ENCODE measurements around the gene ADRM1. TPM values are rescaled to one million over a fixed set of nuclear protein-coding genes. Genes with fewer than 3 reads are reported as not detected.

Gene ADRM1
- total and polyA plus RNA-seq, 5 donors from 2014 or later: 67.9 to 117 (median 101) TPM

DNA sequence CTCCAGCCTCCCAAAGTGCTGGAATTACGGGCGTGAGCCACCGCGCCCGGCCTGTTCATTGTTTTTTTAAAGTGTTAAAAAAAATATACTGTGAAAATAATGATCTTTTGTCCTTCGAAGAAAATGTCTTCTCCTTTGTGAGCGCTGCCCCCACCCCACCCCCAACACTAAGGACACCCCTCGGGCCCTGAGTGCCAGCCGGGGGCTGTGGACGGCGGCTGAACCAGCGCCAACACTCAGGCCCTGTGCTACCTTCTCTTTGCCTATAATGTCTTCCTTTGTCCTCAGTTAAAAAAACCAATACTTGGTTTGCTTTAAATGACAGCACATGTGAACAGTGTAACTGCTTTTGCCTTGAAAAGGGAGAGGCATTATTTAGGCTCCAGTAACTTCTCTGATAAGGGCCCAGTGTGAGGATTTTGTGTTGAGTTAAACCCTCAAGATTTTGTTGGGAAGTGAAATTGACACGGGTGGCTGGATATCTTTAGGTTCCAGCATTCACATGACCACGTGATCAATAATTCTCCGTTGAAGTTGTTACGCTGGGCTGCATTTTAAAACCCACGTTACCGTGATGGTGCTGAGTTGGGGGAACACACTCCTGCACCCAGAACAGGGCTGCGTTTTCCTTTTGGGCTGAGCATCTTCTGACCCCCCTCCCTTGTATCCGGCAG is 9.5 kb upstream of the ADRM1 start:
- H3K27ac Mint-ChIP-seq: no peak overlapping the region
- Histone ChIP-seq H3K27ac (ENCODE audit: insufficient read depth, low read length, poor library complexity, severe bottlenecking) (no peak overlapping the region), H3K4me1 (ENCODE audit: control insufficient read depth, insufficient read depth, low read length, poor library complexity, severe bottlenecking) (no peaks in the 10 kb centered on the region), H3K9me3 (ENCODE audit: control insufficient read depth in 2 of 2, low read length in 2 of 2) (no peaks in the 10 kb centered on the region), H3K27me3 (ENCODE audit: control insufficient read depth, insufficient read depth, low read length) (no peaks in the 10 kb centered on the region), H3K36me3 (ENCODE audit: control insufficient read depth, insufficient read depth, low read length) (peaks cover 44% of the 10 kb centered on the region), H3K4me3 (ENCODE audit: low read depth, low read length) (no peak overlapping the region)
- peaks cover 22% of the 10 kb centered on the region for H3K36me3 Mint-ChIP-seq
- peak overlapping the region in 1 of 4 donors; percentile 47 for H3K4me3 Mint-ChIP-seq
- DNase-seq (no peak), ATAC-seq (ENCODE audit: low read depth in 2 of 2) (no peak)
- H3K9me3 Mint-ChIP-seq: peaks cover 0 to 1% (median 0%) of the 10 kb centered on the region in 7 donors
- H3K27me3 Mint-ChIP-seq: no peaks in the 10 kb centered on the region
- H3K4me1 Mint-ChIP-seq: peaks cover 0 to 3% (median 1%) of the 10 kb centered on the region in 4 donors

- Histone ChIP-seq H3K36me3 (ENCODE audit: control insufficient read depth, insufficient read depth, low read length) (peaks cover 42% of the 10 kb centered on the region), H3K4me1 (ENCODE audit: control insufficient read depth, insufficient read depth, low read length, poor library complexity, severe bottlenecking) (no peaks in the 10 kb centered on the region), H3K27ac (ENCODE audit: insufficient read depth, low read length, poor library complexity, severe bottlenecking) (no peak overlapping the region), H3K27me3 (ENCODE audit: control insufficient read depth, insufficient read depth, low read length) (no peaks in the 10 kb centered on the region), H3K4me3 (ENCODE audit: low read depth, low read length) (no peak overlapping the region), H3K9me3 (ENCODE audit: control insufficient read depth in 2 of 2, low read length in 2 of 2) (no peaks in the 10 kb centered on the region)
- ATAC-seq (ENCODE audit: low read depth in 2 of 2) (no peak), DNase-seq (no peak)
- no peaks in the 10 kb centered on the region for H3K27me3 Mint-ChIP-seq
- H3K4me1 Mint-ChIP-seq: peaks cover 0 to 3% (median 1%) of the 10 kb centered on the region in 4 donors
- H3K36me3 Mint-ChIP-seq: peaks cover 17% of the 10 kb centered on the region
- H3K9me3 Mint-ChIP-seq: no peaks in the 10 kb centered on the region
- peak overlapping the region in 1 of 4 donors; percentile 28 for H3K4me3 Mint-ChIP-seq
- H3K27ac Mint-ChIP-seq: no peak overlapping the region
Observed at GRCh38 chr20:62293946-62294345, 8.9 kb upstream of the ADRM1 start.

DNA sequence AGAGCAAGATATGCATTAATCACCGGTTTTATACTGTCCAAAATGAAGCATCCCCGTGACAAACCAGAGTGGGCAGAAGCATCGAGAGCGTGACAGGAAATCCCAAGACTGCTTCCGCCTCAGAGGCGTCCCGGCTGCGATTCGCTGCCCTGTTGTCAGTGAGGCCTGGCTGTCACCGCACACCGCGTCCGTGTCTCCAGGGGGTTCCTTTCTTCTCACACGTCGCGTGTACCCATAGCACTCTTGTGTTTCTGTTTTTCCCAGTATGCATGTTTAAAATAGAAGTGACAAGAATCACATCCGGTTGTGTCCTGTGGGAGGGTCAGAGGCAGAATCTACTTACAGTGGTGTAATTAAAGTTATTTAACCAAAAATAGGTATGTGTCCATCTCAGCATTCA is 8.3 kb upstream of the ADRM1 start:
- H3K27ac ChIP-seq (ENCODE audit: insufficient read depth, low read length, poor library complexity, severe bottlenecking): no peak overlapping the region
- Mint-ChIP-seq H3K4me1 (peaks cover 0 to 3% (median 1%) of the 10 kb centered on the region in 4 donors), H3K27ac (no peak overlapping the region)

GRCh38 chr20:62296724-62297448 is 5.9 kb upstream of the ADRM1 start:
- no peak overlapping the region for H3K27ac Mint-ChIP-seq
- H3K36me3 Mint-ChIP-seq: peaks cover 13% of the 10 kb centered on the region
- no peak for ATAC-seq (ENCODE audit: low read depth in 2 of 2)
- no peak overlapping the region for H3K4me3 ChIP-seq (ENCODE audit: low read depth, low read length)
- H3K27ac ChIP-seq (ENCODE audit: insufficient read depth, low read length, poor library complexity, severe bottlenecking): no peak overlapping the region
- H3K9me3 ChIP-seq (ENCODE audit: control insufficient read depth in 2 of 2, low read length in 2 of 2): no peaks in the 10 kb centered on the region
- H3K4me3 Mint-ChIP-seq: no peak overlapping the region
- peaks cover under 1% of the 10 kb centered on the region for H3K4me1 ChIP-seq (ENCODE audit: control insufficient read depth, insufficient read depth, low read length, poor library complexity, severe bottlenecking)
- H3K9me3 Mint-ChIP-seq: no peaks in the 10 kb centered on the region
- peaks cover 4 to 12% (median 6%) of the 10 kb centered on the region in 4 donors for H3K4me1 Mint-ChIP-seq
- H3K27me3 Mint-ChIP-seq: no peaks in the 10 kb centered on the region
- peaks cover 31% of the 10 kb centered on the region for H3K36me3 ChIP-seq (ENCODE audit: control insufficient read depth, insufficient read depth, low read length)
- DNase-seq: no peak
- H3K27me3 ChIP-seq (ENCODE audit: control insufficient read depth, insufficient read depth, low read length): no peaks in the 10 kb centered on the region

More for the DNA sequence above, 8.3 kb upstream of the ADRM1 start:
- H3K36me3 Mint-ChIP-seq: peaks cover 16% of the 10 kb centered on the region
- H3K4me1 ChIP-seq (ENCODE audit: control insufficient read depth, insufficient read depth, low read length, poor library complexity, severe bottlenecking): no peaks in the 10 kb centered on the region
- ATAC-seq (ENCODE audit: low read depth in 2 of 2) (no peak), DNase-seq (no peak)
- H3K27me3 Mint-ChIP-seq: no peaks in the 10 kb centered on the region
- H3K4me3 ChIP-seq (ENCODE audit: low read depth, low read length): no peak overlapping the region
- no peaks in the 10 kb centered on the region for H3K9me3 Mint-ChIP-seq
- peaks cover 36% of the 10 kb centered on the region for H3K36me3 ChIP-seq (ENCODE audit: control insufficient read depth, insufficient read depth, low read length)
- no peaks in the 10 kb centered on the region for H3K27me3 ChIP-seq (ENCODE audit: control insufficient read depth, insufficient read depth, low read length)
- no peaks in the 10 kb centered on the region for H3K9me3 ChIP-seq (ENCODE audit: control insufficient read depth in 2 of 2, low read length in 2 of 2)
- H3K4me3 Mint-ChIP-seq: no peak overlapping the region

- Histone ChIP-seq H3K4me3 (ENCODE audit: low read depth, low read length) (no peak overlapping the region), H3K27me3 (ENCODE audit: control insufficient read depth, insufficient read depth, low read length) (no peaks in the 10 kb centered on the region), H3K4me1 (ENCODE audit: control insufficient read depth, insufficient read depth, low read length, poor library complexity, severe bottlenecking) (peaks cover 6% of the 10 kb centered on the region), H3K36me3 (ENCODE audit: control insufficient read depth, insufficient read depth, low read length) (peaks cover 24% of the 10 kb centered on the region), H3K27ac (ENCODE audit: insufficient read depth, low read length, poor library complexity, severe bottlenecking) (no peak overlapping the region), H3K9me3 (ENCODE audit: control insufficient read depth in 2 of 2, low read length in 2 of 2) (no peaks in the 10 kb centered on the region)
- H3K4me1 Mint-ChIP-seq: peaks cover 5 to 10% (median 7%) of the 10 kb centered on the region in 4 donors
- H3K27me3 Mint-ChIP-seq: no peaks in the 10 kb centered on the region
- no peak for ATAC-seq (ENCODE audit: low read depth in 2 of 2)
- H3K9me3 Mint-ChIP-seq: no peaks in the 10 kb centered on the region
- H3K27ac Mint-ChIP-seq: no peak overlapping the region
- DNase-seq: no peak
- no peak overlapping the region for H3K4me3 Mint-ChIP-seq
- peaks cover 9% of the 10 kb centered on the region for H3K36me3 Mint-ChIP-seq
Observed at GRCh38 chr20:62297449-62298227, 5.2 kb upstream of the ADRM1 start.

GRCh38 chr20:62298577-62299249 is 4.1 kb upstream of the ADRM1 start:
- H3K9me3 ChIP-seq (ENCODE audit: control insufficient read depth in 2 of 2, low read length in 2 of 2): no peaks in the 10 kb centered on the region
- H3K27me3 Mint-ChIP-seq: no peaks in the 10 kb centered on the region
- H3K36me3 Mint-ChIP-seq: peaks cover 7% of the 10 kb centered on the region
- peaks cover 9% of the 10 kb centered on the region for H3K4me1 ChIP-seq (ENCODE audit: control insufficient read depth, insufficient read depth, low read length, poor library complexity, severe bottlenecking)
- H3K27ac Mint-ChIP-seq: no peak overlapping the region
- H3K27me3 ChIP-seq (ENCODE audit: control insufficient read depth, insufficient read depth, low read length): no peaks in the 10 kb centered on the region
- ATAC-seq (ENCODE audit: low read depth in 2 of 2) (no peak), DNase-seq (no peak)
- H3K4me3 ChIP-seq (ENCODE audit: low read depth, low read length): no peak overlapping the region
- peaks cover 5 to 10% (median 7%) of the 10 kb centered on the region in 4 donors for H3K4me1 Mint-ChIP-seq
- H3K27ac ChIP-seq (ENCODE audit: insufficient read depth, low read length, poor library complexity, severe bottlenecking): no peak overlapping the region
- no peaks in the 10 kb centered on the region for H3K9me3 Mint-ChIP-seq
- H3K36me3 ChIP-seq (ENCODE audit: control insufficient read depth, insufficient read depth, low read length): peaks cover 22% of the 10 kb centered on the region
- H3K4me3 Mint-ChIP-seq: no peak overlapping the region

DNA sequence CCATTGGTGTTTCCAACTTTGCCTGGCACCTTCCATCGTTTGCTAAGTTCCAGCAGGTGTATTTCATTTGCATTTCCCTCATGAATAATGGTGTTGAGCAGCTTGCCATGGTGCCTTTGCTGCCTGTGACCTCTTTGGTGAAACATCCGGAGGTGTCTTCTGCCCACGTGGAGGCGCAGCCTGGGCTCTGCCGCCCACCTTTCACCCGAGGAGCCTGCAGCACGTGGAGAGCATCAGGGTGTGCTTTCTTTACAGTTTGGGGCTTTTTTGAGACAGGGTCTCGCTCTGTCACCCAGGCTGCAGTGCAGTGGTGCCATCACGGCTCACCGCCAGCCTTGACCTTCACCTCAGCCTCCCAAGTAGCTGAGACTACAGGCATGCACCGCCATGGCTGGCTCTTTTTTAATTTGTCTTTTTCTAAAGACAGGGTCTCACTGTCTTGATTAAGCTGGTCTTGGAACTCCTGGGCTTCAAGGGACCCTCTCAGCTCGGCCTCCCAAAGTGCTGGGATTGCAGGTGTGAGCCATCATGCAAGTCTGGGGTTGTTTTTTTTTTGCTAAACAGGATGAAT is 3.0 kb upstream of the ADRM1 start:
- H3K27ac ChIP-seq (ENCODE audit: insufficient read depth, low read length, poor library complexity, severe bottlenecking): no peak overlapping the region
- peaks cover 20% of the 10 kb centered on the region for H3K4me1 ChIP-seq (ENCODE audit: control insufficient read depth, insufficient read depth, low read length, poor library complexity, severe bottlenecking)
- H3K27me3 ChIP-seq (ENCODE audit: control insufficient read depth, insufficient read depth, low read length): no peaks in the 10 kb centered on the region
- ATAC-seq (ENCODE audit: low read depth in 2 of 2) (no peak), DNase-seq (no peak)
- no peaks in the 10 kb centered on the region for H3K9me3 ChIP-seq (ENCODE audit: control insufficient read depth in 2 of 2, low read length in 2 of 2)
- H3K4me3 ChIP-seq (ENCODE audit: low read depth, low read length): no peak overlapping the region
- peaks cover 15% of the 10 kb centered on the region for H3K36me3 ChIP-seq (ENCODE audit: control insufficient read depth, insufficient read depth, low read length)
- Mint-ChIP-seq H3K9me3 (no peaks in the 10 kb centered on the region), H3K4me3 (no peak overlapping the region), H3K36me3 (peaks cover 3% of the 10 kb centered on the region), H3K27ac (peak overlapping the region in 1 of 3 donors; percentile 56), H3K27me3 (no peaks in the 10 kb centered on the region), H3K4me1 (peaks cover 5 to 20% (median 12%) of the 10 kb centered on the region in 4 donors)

All from CD4-positive, CD25-positive, alpha-beta regulatory T cell (primary cell).